ENCODE data around the gene PUS1. TPM values are rescaled to one million over a fixed set of nuclear protein-coding genes. Genes with fewer than 3 reads are reported as not detected.

Gene PUS1
- total and polyA plus RNA-seq, 10 of the 15 experiments (the other 5 are each of a cell fraction or from before 2014, with no cell fraction given), result 1.3 to 74.2 (median 25.4) TPM

- no peaks in the 10 kb centered on the region for H3K27me3 ChIP-seq (replicated peaks in 1 of 2; ENCODE audit: control insufficient read depth in 2 of 2, insufficient read depth in 2 of 2, low read length in 1 of 2)
- no peak overlapping the region for H3K4me3 ChIP-seq
- ChIA-PET RAD21 (ENCODE audit: unreplicated experiment) (no interaction called here), SMC1A (ENCODE audit: uncharacterized antibody, unreplicated experiment) (no interaction called here), CTCF (no interaction called here), POLR2A (no interaction called here)
- 53% methylated on average over 11 of the region's 15 CpGs for WGBS (ENCODE audit: insufficient coverage, insufficient replicate concordance, low lambda C conversion rate, missing lambda C conversion rate)
- BruUV-seq (replicated peaks), result no TSS peak
- no peak for DNase-seq (ENCODE audit: low read depth, low spot score)
- no peaks in the 10 kb centered on the region for H3K4me1 ChIP-seq (ENCODE audit: control insufficient read depth, insufficient read depth, low read length)
- ATAC-seq, result no peak
- H3K79me2 ChIP-seq (ENCODE audit: control insufficient read depth, insufficient read depth, low read length), result no peaks in the 10 kb centered on the region
- no peaks in the 10 kb centered on the region; the same call in 1 of the 2 replicates for H4K20me1 ChIP-seq (ENCODE audit: control insufficient read depth, insufficient read depth)
- H3K9ac ChIP-seq (ENCODE audit: control insufficient read depth, insufficient read depth, low read length), result no peak overlapping the region
- FAIRE-seq, result no peak
- no peak overlapping the region for H3K27ac ChIP-seq (ENCODE audit: control insufficient read depth, insufficient read depth)
- no peaks in the 10 kb centered on the region for H3K9me3 ChIP-seq (replicated peaks; ENCODE audit: control insufficient read depth, insufficient read depth, low read length)
- in situ Hi-C loops (cut with MboI) (no loop called here), intact Hi-C loops (cut with micrococcal nuclease; ENCODE audit: unreplicated experiment) (no loop called here)
- no peaks in the 10 kb centered on the region for H3K36me3 ChIP-seq (ENCODE audit: control insufficient read depth in 2 of 2, insufficient read depth in 2 of 2, low read length in 1 of 2)
- H2AFZ ChIP-seq (ENCODE audit: control insufficient read depth, low read depth, low read length), result no peak overlapping the region
- H3K4me2 ChIP-seq (ENCODE audit: control insufficient read depth, insufficient read depth), result no peak overlapping the region
- no peak for TF ChIP-seq SKIL (IDR thresholded peaks at IDR 0.05; ENCODE audit: low read depth, poor library complexity, severe bottlenecking)
- TF ChIP-seq CUX1 (IDR thresholded peaks at IDR 0.05; ENCODE audit: insufficient replicate concordance, low read depth, low read length), result no peak
- no peak for TF ChIP-seq NBN (IDR thresholded peaks at IDR 0.05)
- TF ChIP-seq TAF1 (IDR thresholded peaks at IDR 0.05; ENCODE audit: borderline replicate concordance, low read depth, low read length), result no peak
- TF ChIP-seq RUNX3 (IDR thresholded peaks at IDR 0.05; ENCODE audit: low read length), result no peak
- TF ChIP-seq LARP7 (IDR thresholded peaks at IDR 0.05), result no peak
- no peak for TF ChIP-seq POLR2AphosphoS2 (IDR thresholded peaks at IDR 0.05; ENCODE audit: low read depth, low read length)
- TF ChIP-seq ZBTB11 (CRISPR knock-in tag; IDR thresholded peaks at IDR 0.05), result no peak
- TF ChIP-seq KAT2A (conservative IDR thresholded peaks at IDR 0.05; ENCODE audit: control insufficient read depth, low read depth, low read length), result no peak
- TF ChIP-seq CBX3 (IDR thresholded peaks at IDR 0.05; ENCODE audit: borderline replicate concordance, low read depth), result no peak
- no peak for TF ChIP-seq CHD4 (IDR thresholded peaks at IDR 0.05)
- TF ChIP-seq MXI1 (IDR thresholded peaks at IDR 0.05; ENCODE audit: low read depth, low read length), result no peak
- TF ChIP-seq POLR2AphosphoS5 (IDR thresholded peaks at IDR 0.05; ENCODE audit: low read length), result no peak
These were observed 23.4 kb upstream of the PUS1 start for GRCh38 chr12:131905630-131906091.

All from GM12878 (cell line).